ENCODE data around the gene ICA1. TPM values are rescaled to one million over a fixed set of nuclear protein-coding genes. Genes with fewer than 3 reads are reported as not detected.
"Not testable (repeated sequence)": the region's sequence is repeated elsewhere in the genome, so short reads cannot be mapped to it uniquely, and the experiment has no call there.

ICA1 gene
- polyA plus RNA-seq, 4 donors = 32.1 to 65.5 (median 45.7) TPM

GRCh38 chr7:8103282-8103681, 158.7 kb downstream of the ICA1 start:
- H3K27ac ChIP-seq (ENCODE audit: low read depth in 1 of 3, low read length in 2 of 3) = no peak overlapping the region
- no peak for FAIRE-seq

GRCh38 chr7:8101292-8101691, 160.7 kb downstream of the ICA1 start:
- not testable (repeated sequence) for H3K27ac ChIP-seq (ENCODE audit: low read depth in 1 of 3, low read length in 2 of 3); FAIRE-seq; H3K4me1 ChIP-seq (ENCODE audit: control insufficient read depth in 3 of 3, insufficient read depth in 2 of 3, low read depth in 1 of 3, low read length in 2 of 3); H3K36me3 ChIP-seq (ENCODE audit: control insufficient read depth in 3 of 3, insufficient read depth in 2 of 3, low read depth in 1 of 3, low read length in 3 of 3); H3K27me3 ChIP-seq (ENCODE audit: control insufficient read depth in 3 of 3, insufficient read depth in 3 of 3, low read length in 3 of 3); H3K9me3 ChIP-seq (ENCODE audit: control insufficient read depth in 2 of 2, insufficient read depth in 1 of 2, low read depth in 1 of 2, low read length in 1 of 2); DNase-seq; H3K4me3 ChIP-seq (ENCODE audit: low read depth in 1 of 3, low read length in 3 of 3)
- 90 to 94% (median 92%) methylated on average over 4 of the region's 4 CpGs for WGBS, 3 donors

More at GRCh38 chr7:8103282-8103681, 158.7 kb downstream of the ICA1 start:
- no peak for DNase-seq
- WGBS, 3 donors = 83 to 88% (median 85%) methylated on average over 9 of the region's 9 CpGs
- H3K27me3 ChIP-seq (ENCODE audit: control insufficient read depth in 3 of 3, insufficient read depth in 3 of 3, low read length in 3 of 3) = no peaks in the 10 kb centered on the region
- no peak overlapping the region for H3K4me3 ChIP-seq (ENCODE audit: low read depth in 1 of 3, low read length in 3 of 3)
- H3K9me3 ChIP-seq (ENCODE audit: control insufficient read depth in 2 of 2, insufficient read depth in 1 of 2, low read depth in 1 of 2, low read length in 1 of 2) = peaks cover 0 to 2% of the 10 kb centered on the region in 2 donors
- no peaks in the 10 kb centered on the region for H3K4me1 ChIP-seq (ENCODE audit: control insufficient read depth in 3 of 3, insufficient read depth in 2 of 3, low read depth in 1 of 3, low read length in 2 of 3)
- H3K36me3 ChIP-seq (ENCODE audit: control insufficient read depth in 3 of 3, insufficient read depth in 2 of 3, low read depth in 1 of 3, low read length in 3 of 3) = no peaks in the 10 kb centered on the region

GRCh38 chr7:8094164-8095140, 167.5 kb downstream of the ICA1 start:
- Histone ChIP-seq H3K4me1 (ENCODE audit: control insufficient read depth in 3 of 3, insufficient read depth in 2 of 3, low read depth in 1 of 3, low read length in 2 of 3) (peaks cover 0 to 6% (median 0%) of the 10 kb centered on the region in 3 donors), H3K36me3 (ENCODE audit: control insufficient read depth in 3 of 3, insufficient read depth in 2 of 3, low read depth in 1 of 3, low read length in 3 of 3) (peaks cover 0 to 2% (median 0%) of the 10 kb centered on the region in 3 donors), H3K27me3 (ENCODE audit: control insufficient read depth in 3 of 3, insufficient read depth in 3 of 3, low read length in 3 of 3) (no peaks in the 10 kb centered on the region), H3K9me3 (ENCODE audit: control insufficient read depth in 2 of 2, insufficient read depth in 1 of 2, low read depth in 1 of 2, low read length in 1 of 2) (peaks cover 0 to 13% of the 10 kb centered on the region in 2 donors), H3K4me3 (ENCODE audit: low read depth in 1 of 3, low read length in 3 of 3) (no peak overlapping the region), H3K27ac (ENCODE audit: low read depth in 1 of 3, low read length in 2 of 3) (peak overlapping the region in 1 of 3 donors; percentile 19)
- DNase-seq (peak; percentile 13 to 60), FAIRE-seq (no peak)
- 79 to 88% (median 88%) methylated on average over 8 of the region's 8 CpGs for WGBS, 3 donors

- Histone ChIP-seq H3K36me3 (ENCODE audit: control insufficient read depth in 3 of 3, insufficient read depth in 2 of 3, low read depth in 1 of 3, low read length in 3 of 3) (peaks cover 0 to 2% (median 0%) of the 10 kb centered on the region in 3 donors), H3K4me1 (ENCODE audit: control insufficient read depth in 3 of 3, insufficient read depth in 2 of 3, low read depth in 1 of 3, low read length in 2 of 3) (peaks cover 0 to 6% (median 0%) of the 10 kb centered on the region in 3 donors), H3K27me3 (ENCODE audit: control insufficient read depth in 3 of 3, insufficient read depth in 3 of 3, low read length in 3 of 3) (no peaks in the 10 kb centered on the region), H3K9me3 (ENCODE audit: control insufficient read depth in 2 of 2, insufficient read depth in 1 of 2, low read depth in 1 of 2, low read length in 1 of 2) (peaks cover 0 to 13% of the 10 kb centered on the region in 2 donors), H3K4me3 (ENCODE audit: low read depth in 1 of 3, low read length in 3 of 3) (no peak overlapping the region), H3K27ac (ENCODE audit: low read depth in 1 of 3, low read length in 2 of 3) (no peak overlapping the region)
- no peak for FAIRE-seq
- WGBS, 3 donors = 89 to 96% (median 96%) methylated on average over 2 of the region's 2 CpGs
- no peak for DNase-seq
Measured at GRCh38 chr7:8092140-8092539, 169.8 kb downstream of the ICA1 start.

GRCh38 chr7:8089036-8089780, 172.8 kb downstream of the ICA1 start:
- H3K4me1 ChIP-seq (ENCODE audit: control insufficient read depth in 3 of 3, insufficient read depth in 2 of 3, low read depth in 1 of 3, low read length in 2 of 3) = peaks cover 0 to 2% (median 0%) of the 10 kb centered on the region in 3 donors
- H3K9me3 ChIP-seq (ENCODE audit: control insufficient read depth in 2 of 2, insufficient read depth in 1 of 2, low read depth in 1 of 2, low read length in 1 of 2) = no peaks in the 10 kb centered on the region
- no peaks in the 10 kb centered on the region for H3K27me3 ChIP-seq (ENCODE audit: control insufficient read depth in 3 of 3, insufficient read depth in 3 of 3, low read length in 3 of 3)
- H3K36me3 ChIP-seq (ENCODE audit: control insufficient read depth in 3 of 3, insufficient read depth in 2 of 3, low read depth in 1 of 3, low read length in 3 of 3) = peaks cover 0 to 5% (median 3%) of the 10 kb centered on the region in 3 donors
- DNase-seq (no peak), FAIRE-seq (no peak)
- H3K27ac ChIP-seq (ENCODE audit: low read depth in 1 of 3, low read length in 2 of 3) = no peak overlapping the region
- WGBS, 3 donors = 91 to 93% (median 93%) methylated on average over 6 of the region's 6 CpGs
- no peak overlapping the region for H3K4me3 ChIP-seq (ENCODE audit: low read depth in 1 of 3, low read length in 3 of 3)

GRCh38 chr7:8086239-8086638, 175.7 kb downstream of the ICA1 start:
- no peaks in the 10 kb centered on the region for H3K27me3 ChIP-seq (ENCODE audit: control insufficient read depth in 3 of 3, insufficient read depth in 3 of 3, low read length in 3 of 3)
- WGBS, 3 donors = 90 to 96% (median 95%) methylated on average over 6 of the region's 6 CpGs
- H3K4me3 ChIP-seq (ENCODE audit: low read depth in 1 of 3, low read length in 3 of 3) = no peak overlapping the region
- no peak overlapping the region for H3K27ac ChIP-seq (ENCODE audit: low read depth in 1 of 3, low read length in 2 of 3)
- H3K36me3 ChIP-seq (ENCODE audit: control insufficient read depth in 3 of 3, insufficient read depth in 2 of 3, low read depth in 1 of 3, low read length in 3 of 3) = peaks cover 0 to 5% (median 3%) of the 10 kb centered on the region in 3 donors
- H3K4me1 ChIP-seq (ENCODE audit: control insufficient read depth in 3 of 3, insufficient read depth in 2 of 3, low read depth in 1 of 3, low read length in 2 of 3) = no peaks in the 10 kb centered on the region
- no peak for FAIRE-seq
- DNase-seq = no peak
- H3K9me3 ChIP-seq (ENCODE audit: control insufficient read depth in 2 of 2, insufficient read depth in 1 of 2, low read depth in 1 of 2, low read length in 1 of 2) = no peaks in the 10 kb centered on the region

GRCh38 chr7:8085420-8085819, 176.5 kb downstream of the ICA1 start:
- WGBS, 3 donors = 94 to 100% (median 95%) methylated on average over 3 of the region's 3 CpGs

GRCh38 chr7:8084836-8085235, 177.1 kb downstream of the ICA1 start:
- Histone ChIP-seq H3K27ac (ENCODE audit: low read depth in 1 of 3, low read length in 2 of 3) (no peak overlapping the region), H3K9me3 (ENCODE audit: control insufficient read depth in 2 of 2, insufficient read depth in 1 of 2, low read depth in 1 of 2, low read length in 1 of 2) (no peaks in the 10 kb centered on the region), H3K4me1 (ENCODE audit: control insufficient read depth in 3 of 3, insufficient read depth in 2 of 3, low read depth in 1 of 3, low read length in 2 of 3) (no peaks in the 10 kb centered on the region), H3K4me3 (ENCODE audit: low read depth in 1 of 3, low read length in 3 of 3) (no peak overlapping the region), H3K36me3 (ENCODE audit: control insufficient read depth in 3 of 3, insufficient read depth in 2 of 3, low read depth in 1 of 3, low read length in 3 of 3) (peaks cover 0 to 6% (median 5%) of the 10 kb centered on the region in 3 donors), H3K27me3 (ENCODE audit: control insufficient read depth in 3 of 3, insufficient read depth in 3 of 3, low read length in 3 of 3) (no peaks in the 10 kb centered on the region)
- 90 to 95% (median 94%) methylated on average over 5 of the region's 5 CpGs for WGBS, 3 donors
- FAIRE-seq (no peak), DNase-seq (no peak)

More at GRCh38 chr7:8085420-8085819, 176.5 kb downstream of the ICA1 start:
- Histone ChIP-seq H3K27ac (ENCODE audit: low read depth in 1 of 3, low read length in 2 of 3) (no peak overlapping the region), H3K27me3 (ENCODE audit: control insufficient read depth in 3 of 3, insufficient read depth in 3 of 3, low read length in 3 of 3) (no peaks in the 10 kb centered on the region), H3K4me3 (ENCODE audit: low read depth in 1 of 3, low read length in 3 of 3) (no peak overlapping the region), H3K9me3 (ENCODE audit: control insufficient read depth in 2 of 2, insufficient read depth in 1 of 2, low read depth in 1 of 2, low read length in 1 of 2) (no peaks in the 10 kb centered on the region), H3K4me1 (ENCODE audit: control insufficient read depth in 3 of 3, insufficient read depth in 2 of 3, low read depth in 1 of 3, low read length in 2 of 3) (no peaks in the 10 kb centered on the region), H3K36me3 (ENCODE audit: control insufficient read depth in 3 of 3, insufficient read depth in 2 of 3, low read depth in 1 of 3, low read length in 3 of 3) (peaks cover 0 to 6% (median 5%) of the 10 kb centered on the region in 3 donors)
- DNase-seq (no peak), FAIRE-seq (no peak)
